CD14-positive monocyte (primary cell): Measurements from ENCODE around the gene CCDC12. TPM values are rescaled to one million over a fixed set of nuclear protein-coding genes. Genes with fewer than 3 reads are reported as not detected.

Source experiments
- DNase-seq, 3 donors: peaks; one replicate each; pipeline ENCODE4 v3.0.0-alpha.2; 2011 to 2022
- H2AFZ ChIP-seq: 2 replicates; pipeline ENCODE4 v1.6.0; 2012; ENCODE audit warnings: mild to moderate bottlenecking, low read depth, low read length, inconsistent platforms; ENCODE audit not compliant: insufficient read depth, poor library complexity, severe bottlenecking
- H3K27ac ChIP-seq, 2 donors: 1 replicate in 1 of 2; 2 replicates in 1 of 2; pipeline ENCODE4 v1.5.1; 2012 to 2013; ENCODE audit warnings: low read length in 2 of 2, control low read depth in 1 of 2, inconsistent platforms in 1 of 2, low read depth in 1 of 2, mild to moderate bottlenecking in 1 of 2
- H3K27me3 ChIP-seq, 2 donors: one replicate each; pipeline versions ENCODE4 v1.6.0 to v1.6.1; 2011 to 2013; ENCODE audit warnings: low read length in 2 of 2; ENCODE audit not compliant: control insufficient read depth in 2 of 2, insufficient read depth in 2 of 2
- H3K36me3 ChIP-seq, 2 donors: replicated peaks in 1 of 2; 1 replicate in 1 of 2; 2 replicates in 1 of 2; pipeline versions ENCODE4 v1.5.1 to v1.6.1; 2012 to 2013; ENCODE audit warnings: low read length in 2 of 2, control low read depth in 1 of 2, inconsistent platforms in 1 of 2, mild to moderate bottlenecking in 1 of 2; ENCODE audit not compliant: insufficient read depth in 2 of 2, control insufficient read depth in 1 of 2
- H3K4me1 ChIP-seq, 2 donors: 1 replicate in 1 of 2; 2 replicates in 1 of 2; pipeline versions ENCODE4 v1.5.1 to v1.6.1; 2012 to 2013; ENCODE audit warnings: low read length in 2 of 2, control low read depth in 1 of 2, inconsistent platforms in 1 of 2, mild to moderate bottlenecking in 1 of 2, moderate library complexity in 1 of 2; ENCODE audit not compliant: insufficient read depth in 2 of 2, control insufficient read depth in 1 of 2
- H3K4me2 ChIP-seq: replicated peaks from 2 replicates; pipeline ENCODE3; 2012; ENCODE audit warnings: low read length, moderate library complexity, mild to moderate bottlenecking; ENCODE audit not compliant: poor library complexity, severe bottlenecking; ENCODE audit errors: extremely low read depth
- H3K4me3 ChIP-seq, 3 experiments: fragments of 200-600 bp in 1 of 3; sonication (generic) in 1 of 3; replicated peaks in 1 of 3; 1 replicate in 2 of 3; 2 replicates in 1 of 3; pipeline ENCODE4 v1.5.1; 2011 to 2013; ENCODE audit warnings: low read length in 3 of 3, mild to moderate bottlenecking in 3 of 3, control low read depth in 2 of 3, low read depth in 2 of 3, inconsistent platforms in 1 of 3, moderate library complexity in 1 of 3
- H3K79me2 ChIP-seq: 2 replicates; pipeline ENCODE4 v1.6.0; 2012; ENCODE audit warnings: mild to moderate bottlenecking, control low read depth, inconsistent platforms, low read length, moderate library complexity; ENCODE audit not compliant: insufficient read depth
- H3K9ac ChIP-seq: 2 replicates; pipeline ENCODE4 v1.6.0; 2017; ENCODE audit warnings: low read length, mild to moderate bottlenecking; ENCODE audit not compliant: insufficient read depth, poor library complexity, severe bottlenecking
- H3K9me3 ChIP-seq, 2 donors: replicated peaks in 1 of 2; 1 replicate in 1 of 2; 2 replicates in 1 of 2; pipeline versions ENCODE4 v1.5.1 to v1.6.1; 2012 to 2013; ENCODE audit warnings: low read length in 2 of 2, control low read depth in 1 of 2; ENCODE audit not compliant: control insufficient read depth in 1 of 2, insufficient read depth in 1 of 2
- H4K20me1 ChIP-seq: 2 replicates; pipeline ENCODE4 v1.6.0; 2012; ENCODE audit warnings: mild to moderate bottlenecking, low read length, control low read depth, moderate library complexity; ENCODE audit not compliant: insufficient read depth
- H3K27ac Mint-ChIP-seq, 7 donors: one replicate each; pipeline ENCODE4 v1.8.0; 2020; ENCODE audit warnings: mild to moderate bottlenecking in 7 of 7, mixed read lengths in 7 of 7, moderate library complexity in 6 of 7, inconsistent platforms in 2 of 7
- H3K27me3 Mint-ChIP-seq, 3 donors: one replicate each; pipeline ENCODE4 v1.8.0; 2021 to 2022; ENCODE audit warnings: low read depth in 3 of 3, mild to moderate bottlenecking in 3 of 3, mixed read lengths in 3 of 3, moderate library complexity in 3 of 3, inconsistent platforms in 1 of 3
- H3K36me3 Mint-ChIP-seq, 2 donors: one replicate each; pipeline ENCODE4 v1.8.0; 2020; ENCODE audit warnings: mixed read lengths in 2 of 2, inconsistent platforms in 1 of 2, mild to moderate bottlenecking in 1 of 2
- H3K4me1 Mint-ChIP-seq: one replicate; pipeline ENCODE4 v1.8.0; 2020; ENCODE audit warnings: mild to moderate bottlenecking, mixed read lengths
- H3K4me3 Mint-ChIP-seq, 2 donors: one replicate each; pipeline ENCODE4 v1.8.0; 2020; ENCODE audit warnings: mild to moderate bottlenecking in 2 of 2, mixed read lengths in 2 of 2, moderate library complexity in 1 of 2
- H3K9me3 Mint-ChIP-seq, 7 donors: one replicate each; pipeline ENCODE4 v1.8.0; 2020 to 2022; ENCODE audit warnings: mixed read lengths in 7 of 7, mild to moderate bottlenecking in 6 of 7, moderate library complexity in 6 of 7, inconsistent platforms in 2 of 7
- CTCF ChIP-seq: fragments of 200-600 bp; IDR thresholded peaks from one replicate; pipeline ENCODE4 v1.8.0; 2022; ENCODE audit warnings: antibody characterized with exemption, mild to moderate bottlenecking
- WGBS: methylation state at CpG from one replicate; pipeline ENCODE4 v1.1.5; 2013; ENCODE audit warnings: missing lambda C conversion rate; ENCODE audit not compliant: insufficient coverage; 5-methylcytosine and 5-hydroxymethylcytosine counted together
- intact Hi-C, 2 donors: fragments of 100-400 bp; cut with micrococcal nuclease; formaldehyde crosslinking; loops; one replicate each; pipeline versions ENCODE4 v1.15.0 to v1.15.1; 2023
- polyA plus RNA-seq, 3 donors: library from polyadenylated mRNA; depleted of rRNA in 1 of 3; unstranded in 2 of 3; stranded (reverse) in 1 of 3; fragments of 300-500 nt in 2 of 3; fragments of >200 nt in 1 of 3; fragmentation: Illumina TruSeq in 2 of 3; gene quantifications; 1 replicate in 2 of 3; 2 replicates in 1 of 3; pipeline ENCODE4 v1.2.3, GENCODE V29; 2012 to 2021

The CCDC12 gene
- polyA plus RNA-seq, 3 donors, result 50.1 to 70.7 (median 55.8) TPM

- peaks cover 0 to 2% (median 0%) of the 10 kb centered on the region in 7 donors for H3K9me3 Mint-ChIP-seq
- Histone ChIP-seq H3K4me1 (peaks cover 66 to 68% of the 10 kb centered on the region in 2 donors), H3K9me3 (no peaks in the 10 kb centered on the region), H3K27ac (peak overlapping the region; percentile 75 to 87), H2AFZ (no peak overlapping the region), H3K79me2 (peaks cover 95% of the 10 kb centered on the region), H3K4me3 (peak overlapping the region in 1 of 3 experiments; percentile 61), H3K4me2 (peak overlapping the region; percentile 57), H3K36me3 (peaks cover 11 to 39% of the 10 kb centered on the region in 2 donors), H4K20me1 (peaks cover 96% of the 10 kb centered on the region), H3K27me3 (no peaks in the 10 kb centered on the region), H3K9ac (peak overlapping the region; percentile 50)
- H3K27ac Mint-ChIP-seq, result peak overlapping the region; percentile 94 to 99 (median 97)
- H3K27me3 Mint-ChIP-seq, result no peaks in the 10 kb centered on the region
- 39% methylated on average over 18 of the region's 19 CpGs for WGBS
- H3K36me3 Mint-ChIP-seq, result peaks cover 53 to 56% of the 10 kb centered on the region in 2 donors
- DNase-seq, result peak; percentile 84 to 95 (median 94)
- peak overlapping the region; percentile 37 to 87 for H3K4me3 Mint-ChIP-seq
- peaks cover 82% of the 10 kb centered on the region for H3K4me1 Mint-ChIP-seq
- intact Hi-C loops, result loop anchor here in 1 of 2 donors (1.0 kb wide), 1 partner anchor 18 kb away; no protein-coding TSS in a partner anchor
- TF ChIP-seq CTCF, result no peak
Observed at GRCh38 chr3:46947981-46948791, 28.4 kb downstream of the CCDC12 start.

- peaks cover 59% of the 10 kb centered on the region in 2 donors for H3K36me3 Mint-ChIP-seq
- no peak for TF ChIP-seq CTCF
- peak overlapping the region in 1 of 3 experiments; percentile 61 for H3K4me3 ChIP-seq
Observed at GRCh38 chr3:46947546-46947901, 29.0 kb downstream of the CCDC12 start.

More at GRCh38 chr3:46947546-46947901, 29.0 kb downstream of the CCDC12 start:
- H3K27ac Mint-ChIP-seq, result peak overlapping the region; percentile 94 to 99 (median 97)
- WGBS, result 57% methylated on average over 1 of the region's 4 CpGs
- intact Hi-C loops, result no loop called here
- H3K27me3 ChIP-seq, result no peaks in the 10 kb centered on the region
- no peak overlapping the region for H2AFZ ChIP-seq
- peaks cover 96% of the 10 kb centered on the region for H4K20me1 ChIP-seq
- peaks cover 11 to 44% of the 10 kb centered on the region in 2 donors for H3K36me3 ChIP-seq
- no peaks in the 10 kb centered on the region for H3K27me3 Mint-ChIP-seq
- H3K9ac ChIP-seq, result peak overlapping the region; percentile 28
- peak overlapping the region; percentile 75 to 87 for H3K27ac ChIP-seq
- H3K4me1 Mint-ChIP-seq, result peaks cover 82% of the 10 kb centered on the region
- peaks cover 0 to 2% (median 0%) of the 10 kb centered on the region in 7 donors for H3K9me3 Mint-ChIP-seq
- DNase-seq, result no peak
- H3K9me3 ChIP-seq, result no peaks in the 10 kb centered on the region
- peak overlapping the region; percentile 57 for H3K4me2 ChIP-seq
- peak overlapping the region; percentile 21 to 87 for H3K4me3 Mint-ChIP-seq
- peaks cover 95% of the 10 kb centered on the region for H3K79me2 ChIP-seq
- H3K4me1 ChIP-seq, result peaks cover 60 to 61% of the 10 kb centered on the region in 2 donors
